ENCODE data around the gene TFAP2B.

- TF ChIP-seq CTCF (IDR thresholded peaks at IDR 0.05), result no peak
- TF ChIP-seq POLR2A (IDR thresholded peaks at IDR 0.05), result no peak
Observed at GRCh38 chr6:50849796-50850180, 31.1 kb downstream of the TFAP2B start.

All from vagina (tissue), 2 donors.